ENCODE data around the gene AGAP2. TPM values are rescaled to one million over a fixed set of nuclear protein-coding genes. Genes with fewer than 3 reads are reported as not detected.
A peak's percentile ranks its signal among the peaks of the same experiment; 100 is the strongest.

AGAP2 gene
- total and polyA plus RNA-seq, 2 of the 13 experiments (the other 11 are each of a cell fraction or from before 2014, with no cell fraction given), result 0.38 to 0.45 TPM

DNA sequence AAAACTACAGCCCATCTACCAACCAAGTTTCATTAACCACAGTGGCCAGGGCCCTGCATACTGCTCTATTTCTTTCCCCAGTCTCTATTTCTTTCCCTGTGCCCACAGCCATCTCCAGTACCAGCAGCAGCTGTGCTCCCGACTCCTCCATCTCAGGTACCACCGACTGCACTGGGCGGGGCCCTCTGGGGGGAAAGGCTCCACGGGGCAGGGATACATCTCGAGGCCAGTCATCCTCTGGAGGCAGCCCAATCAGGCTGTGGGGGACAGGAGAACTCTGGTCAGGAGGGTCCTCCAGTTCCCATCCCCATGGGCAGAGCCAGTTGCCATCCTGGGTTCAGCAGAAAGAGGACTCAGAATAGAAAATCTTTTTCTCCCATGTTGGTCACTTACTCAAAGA lies 10.5 kb upstream of the AGAP2 start (continued):
- TF ChIP-seq CENPT (CRISPR knock-in tag; IDR thresholded peaks at IDR 0.05; ENCODE audit: low read depth), result no peak
- no peak for TF ChIP-seq ZNF124 (CRISPR knock-in tag; IDR thresholded peaks at IDR 0.05)
- no peak for TF ChIP-seq MLLT10 (CRISPR knock-in tag; IDR thresholded peaks at IDR 0.05)
- no peak for TF ChIP-seq ZFP36L2 (CRISPR knock-in tag; IDR thresholded peaks at IDR 0.05)
- no peak for TF ChIP-seq TCF7L2 (IDR thresholded peaks at IDR 0.05; ENCODE audit: low read depth, low read length)
- no peak for TF ChIP-seq HOXA9 (CRISPR knock-in tag; IDR thresholded peaks at IDR 0.05; ENCODE audit: borderline replicate concordance)
- no peak for TF ChIP-seq ZNF441 (CRISPR knock-in tag; IDR thresholded peaks at IDR 0.05; ENCODE audit: borderline replicate concordance)
- no peak for TF ChIP-seq CBX2 (IDR thresholded peaks at IDR 0.05; ENCODE audit: low read depth, low read length)
- TF ChIP-seq CBX2 (CRISPR knock-in tag; IDR thresholded peaks at IDR 0.05; ENCODE audit: low read depth), result no peak
- TF ChIP-seq, protein P1, sequence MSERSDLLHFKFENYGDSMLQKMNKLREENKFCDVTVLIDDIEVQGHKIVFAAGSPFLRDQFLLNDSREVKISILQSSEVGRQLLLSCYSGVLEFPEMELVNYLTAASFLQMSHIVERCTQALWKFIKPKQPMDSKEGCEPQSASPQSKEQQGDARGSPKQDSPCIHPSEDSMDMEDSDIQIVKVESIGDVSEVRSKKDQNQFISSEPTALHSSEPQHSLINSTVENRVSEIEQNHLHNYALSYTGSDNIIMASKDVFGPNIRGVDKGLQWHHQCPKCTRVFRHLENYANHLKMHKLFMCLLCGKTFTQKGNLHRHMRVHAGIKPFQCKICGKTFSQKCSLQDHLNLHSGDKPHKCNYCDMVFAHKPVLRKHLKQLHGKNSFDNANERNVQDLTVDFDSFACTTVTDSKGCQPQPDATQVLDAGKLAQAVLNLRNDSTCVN (CRISPR knock-in tag; IDR thresholded peaks at IDR 0.05; ENCODE audit: borderline replicate concordance), result no peak
- no peak for TF ChIP-seq POLR2AphosphoS5 (IDR thresholded peaks at IDR 0.05; ENCODE audit: low read depth, low read length)

DNA sequence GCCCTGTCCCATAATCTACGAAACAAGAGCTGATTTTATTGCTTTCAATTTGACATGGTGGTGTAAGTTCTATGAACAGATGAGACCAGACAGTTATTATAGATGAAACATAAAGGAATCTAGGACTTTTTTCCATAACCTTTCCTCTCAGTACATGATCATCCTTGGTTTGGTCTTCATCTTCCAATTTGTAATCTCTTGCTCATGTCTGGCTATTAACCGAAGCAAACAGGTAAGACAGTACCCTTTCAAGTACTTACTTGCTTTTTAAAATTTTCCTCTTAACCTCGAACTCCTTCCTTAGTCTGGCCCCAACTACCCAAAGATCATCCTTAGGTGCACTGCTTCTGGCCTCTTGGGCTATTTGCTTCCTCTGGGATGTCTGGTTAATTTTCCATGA lies 7.5 kb upstream of the AGAP2 start:
- Histone ChIP-seq H3K9ac (ENCODE audit: insufficient read depth, low read depth, low read length) (peak overlapping the region; percentile 94; the same call in 1 of the 2 replicates), H2AFZ (ENCODE audit: low read length) (no peak overlapping the region), H3K9me3 (ENCODE audit: low read length) (no peaks in the 10 kb centered on the region), H3K79me2 (ENCODE audit: insufficient read depth, low read length) (peaks cover 20% of the 10 kb centered on the region), H3K4me3 (replicated peaks in 1 of 3; ENCODE audit: insufficient read depth in 1 of 3, low read depth in 2 of 3, low read length in 3 of 3) (peak overlapping the region in 2 of 3 experiments; percentile 63 to 80; a peak in 4 of 6 replicates), H3K4me1 (ENCODE audit: insufficient read depth, low read length) (peaks cover 46% of the 10 kb centered on the region), H3K27me3 (ENCODE audit: control insufficient read depth in 1 of 2, insufficient read depth in 2 of 2, low read length in 2 of 2) (peaks cover 0 to 4% of the 10 kb centered on the region in 2 experiments; a peak in 2 of 5 replicates), H3K36me3 (replicated peaks in 1 of 2; ENCODE audit: control insufficient read depth in 1 of 2, insufficient read depth in 2 of 2, low read length in 2 of 2) (peaks cover 10 to 42% of the 10 kb centered on the region in 2 experiments), H3K27ac (ENCODE audit: extremely low read length, insufficient read depth, low read length) (peak overlapping the region; percentile 94), H4K20me1 (ENCODE audit: insufficient read depth, low read length) (no peaks in the 10 kb centered on the region), H3K4me2 (ENCODE audit: low read depth, low read length) (peak overlapping the region; percentile 96)
- intact Hi-C loops (cut with micrococcal nuclease; ENCODE audit: unreplicated experiment), result no loop called here
- 97% methylated on average over 3 of the region's 3 CpGs for WGBS (ENCODE audit: low lambda C conversion rate)
- no peak for DNase-seq (ENCODE audit: low spot score)
- ChIA-PET CTCF (ENCODE audit: low intra/inter-chr PET ratio, low total read pairs) (no interaction called here), POLR2A (interaction anchor here (1.3 to 2.6 kb wide), 3 partner anchors 11 to 1665 kb away, joined by 3 to 23 read pairs (median 8); no protein-coding TSS in a partner anchor)
- no peak for FAIRE-seq
- in situ Hi-C loops (cut with HindIII; ENCODE audit: extremely low pct_ligation_motif_present, low pct_unique_long_range_greater_than_20kb), result no loop called here
- TF ChIP-seq POLR2AphosphoS5 (IDR thresholded peaks at IDR 0.05; ENCODE audit: low read depth, low read length), result peak; percentile 45; the same call in 1 of the 2 replicates
- TF ChIP-seq ZNF20 (CRISPR knock-in tag; IDR thresholded peaks at IDR 0.05), result no peak
- no peak for TF ChIP-seq SOX6 (IDR thresholded peaks at IDR 0.05)
- no peak for TF ChIP-seq SOX6 (CRISPR knock-in tag; IDR thresholded peaks at IDR 0.05)
- TF ChIP-seq HNRNPL (IDR thresholded peaks at IDR 0.05; ENCODE audit: low read depth, low read length), result no peak
- no peak for TF ChIP-seq ZNF224 (CRISPR knock-in tag; IDR thresholded peaks at IDR 0.05)
- TF ChIP-seq YEATS4 (CRISPR knock-in tag; IDR thresholded peaks at IDR 0.05; ENCODE audit: borderline replicate concordance), result no peak
- no peak for ATAC-seq
- BruUV-seq (replicated peaks), result no TSS peak
